Astrocyte of the hippocampus (primary cell): ENCODE results near the gene RSL24D1.
"Not testable (repeated sequence)": the region's sequence is repeated elsewhere in the genome, so short reads cannot be mapped to it uniquely, and the experiment has no call there.

ENCODE experiments used
- DNase-seq: peaks from one replicate; pipeline ENCODE4 v3.0.0; 2011; ENCODE audit warnings: low read depth, low spot score

RSL24D1 gene

DNA sequence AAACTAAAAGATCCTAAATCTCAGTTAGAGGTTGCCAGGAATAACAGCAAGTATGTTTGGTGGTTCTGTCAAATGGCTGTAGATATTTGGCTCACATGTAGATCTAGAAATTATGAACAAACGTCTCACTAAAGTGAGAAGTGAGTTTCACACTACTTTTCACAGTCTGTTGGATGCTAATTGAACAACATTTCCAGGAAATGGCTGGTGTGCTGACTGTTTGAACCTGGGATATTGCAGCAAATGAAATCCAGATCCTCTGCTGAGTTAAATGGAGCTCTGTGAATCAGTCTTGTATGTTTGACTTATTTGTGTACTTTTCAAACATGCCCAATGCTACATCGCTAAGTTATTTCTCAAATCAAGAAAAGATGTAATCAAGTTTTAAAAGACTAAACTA, 21.3 kb upstream of the RSL24D1 start:
- no peak for DNase-seq

- no peak for DNase-seq
Measured at GRCh38 chr15:55204464-55204863, 7.7 kb upstream of the RSL24D1 start.

- no peak for DNase-seq
Measured at GRCh38 chr15:55202206-55202605, 5.5 kb upstream of the RSL24D1 start.

GRCh38 chr15:55198706-55199105, 2.0 kb upstream of the RSL24D1 start:
- DNase-seq: no peak

- DNase-seq: no peak
Measured at GRCh38 chr15:55197719-55198118, 978 bp upstream of the RSL24D1 start.

- DNase-seq: no peak
Measured at GRCh38 chr15:55197362-55197705, 593 bp upstream of the RSL24D1 start.

- no peak for DNase-seq
Measured at GRCh38 chr15:55195996-55196395, 745 bp downstream of the RSL24D1 start.

DNA sequence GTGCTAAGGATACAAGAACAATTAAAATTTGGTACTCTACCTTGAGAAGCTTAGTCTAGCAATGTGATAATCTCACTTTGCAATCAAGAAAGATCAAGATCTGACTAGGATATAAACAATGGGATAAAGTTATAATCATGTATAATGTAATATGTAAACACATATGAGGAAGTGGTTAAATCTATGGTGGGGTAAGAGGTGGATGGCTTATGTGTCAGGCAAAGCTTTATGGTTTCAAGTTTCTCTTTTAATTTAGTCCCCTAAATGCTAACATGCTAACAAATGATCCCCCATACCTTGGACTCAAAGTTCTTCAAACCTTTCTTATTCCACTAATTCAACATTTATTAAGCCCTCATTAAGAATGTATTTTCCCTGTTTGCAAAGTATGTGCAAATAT, 2.5 kb downstream of the RSL24D1 start:
- DNase-seq: no peak

GRCh38 chr15:55186331-55186730, 10.4 kb downstream of the RSL24D1 start:
- no peak for DNase-seq

DNA sequence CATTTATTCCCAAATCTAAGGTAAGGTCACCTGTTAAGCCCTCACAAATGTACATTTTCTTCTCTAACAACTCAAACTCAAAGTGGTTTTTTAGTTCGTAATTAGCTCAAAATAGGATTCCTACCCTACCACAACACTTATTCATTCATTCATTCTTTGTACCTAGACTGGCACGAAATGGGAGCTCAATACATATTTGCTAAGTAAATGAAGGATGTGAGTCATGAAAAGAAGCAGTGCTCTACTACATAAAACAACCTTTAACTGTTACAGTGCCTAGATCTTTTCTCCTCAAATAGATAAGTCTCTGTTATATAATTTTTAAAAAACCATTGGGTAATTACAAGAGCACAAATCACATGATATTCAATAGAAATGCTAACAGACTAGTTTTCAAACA, 13.1 kb downstream of the RSL24D1 start:
- no peak for DNase-seq

- DNase-seq: no peak
Measured at GRCh38 chr15:55179141-55179540, 17.6 kb downstream of the RSL24D1 start.

DNA sequence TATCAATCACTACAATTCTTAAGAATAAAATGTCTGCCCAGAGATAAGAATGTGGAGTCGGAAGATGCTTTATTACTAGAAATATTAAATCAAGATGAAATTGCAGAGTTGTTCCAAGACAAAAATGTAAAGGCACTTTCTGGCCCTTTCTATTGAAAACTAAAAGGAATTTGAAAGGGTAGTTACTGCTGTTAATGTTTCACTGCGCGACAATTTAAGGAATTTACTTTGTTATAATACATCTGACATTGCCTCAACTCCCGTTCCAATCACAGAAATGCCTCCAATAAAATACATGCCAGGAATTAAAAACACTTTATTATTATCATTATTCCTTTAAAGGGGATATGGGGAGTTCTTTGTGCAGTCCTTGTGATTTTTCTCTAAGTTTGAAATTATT, 26.4 kb downstream of the RSL24D1 start:
- no peak for DNase-seq

- peak; percentile 73 for DNase-seq
Measured at GRCh38 chr15:55168350-55168974, 28.3 kb downstream of the RSL24D1 start.

GRCh38 chr15:55164284-55164683, 32.5 kb downstream of the RSL24D1 start:
- no peak for DNase-seq

GRCh38 chr15:55151631-55152030, 45.1 kb downstream of the RSL24D1 start:
- no peak for DNase-seq

DNA sequence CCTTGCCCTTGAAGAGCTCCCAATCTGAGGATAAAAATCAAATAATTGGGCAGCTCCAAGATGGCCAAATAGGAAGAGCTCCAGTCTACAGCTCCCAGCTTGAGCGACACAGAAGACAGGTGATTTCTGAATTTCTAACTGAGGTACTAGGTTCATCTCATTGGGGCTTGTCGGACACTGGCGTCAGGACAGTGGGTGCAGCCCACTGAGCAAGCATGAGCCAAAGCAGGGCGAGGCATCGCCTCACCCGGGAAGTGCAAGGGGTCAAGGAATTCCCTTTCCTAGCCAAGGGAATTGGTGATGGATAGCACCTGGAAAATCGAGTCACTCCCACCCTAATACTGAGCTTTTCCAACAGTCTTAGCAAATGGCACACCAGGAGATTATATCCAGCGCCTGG, 53.6 kb downstream of the RSL24D1 start:
- not testable (repeated sequence) for DNase-seq

GRCh38 chr15:55133972-55134371, 62.8 kb downstream of the RSL24D1 start:
- no peak for DNase-seq

DNA sequence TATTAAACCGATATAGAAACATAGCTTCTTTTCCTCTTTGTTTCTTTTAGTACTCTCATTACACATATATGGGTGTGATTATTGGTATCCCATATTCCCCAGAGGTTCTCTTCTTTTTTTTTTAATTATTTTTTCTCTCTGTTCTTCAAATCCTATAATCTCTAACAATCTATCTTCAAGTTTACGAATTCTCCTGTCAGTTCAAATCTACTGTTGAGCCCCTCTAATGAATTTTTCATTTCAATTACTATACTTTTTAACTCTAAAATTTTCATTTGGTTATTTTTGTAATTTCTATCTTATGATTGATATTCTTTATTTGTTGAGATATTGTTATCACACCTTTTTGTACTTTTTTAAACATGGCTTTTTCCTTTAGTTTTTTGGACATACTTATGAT, 64.1 kb downstream of the RSL24D1 start:
- DNase-seq: no peak
